Aorta (tissue), 5 donors: ENCODE data around the gene KNSTRN. TPM values are rescaled to one million over a fixed set of nuclear protein-coding genes. Genes with fewer than 3 reads are reported as not detected.

ENCODE experiments used
- ATAC-seq: fragments of 200-7000 bp; cut with Tn5 transposase; one replicate; pipeline ENCODE4 v1.9.1; 2022; ENCODE audit warnings: moderate library complexity; ENCODE audit not compliant: low FRiP score
- DNase-seq, 2 donors: peaks; one replicate each; pipeline ENCODE4 v3.0.0-alpha.2; 2020
- H3K27ac ChIP-seq, 2 donors: one replicate each; pipeline ENCODE4 v1.5.1; 2013; ENCODE audit warnings: low read length in 2 of 2, mild to moderate bottlenecking in 2 of 2, moderate library complexity in 2 of 2, control low read depth in 1 of 2, inconsistent platforms in 1 of 2, low read depth in 1 of 2
- H3K27me3 ChIP-seq, 2 donors: one replicate each; pipeline ENCODE4 v1.6.1; 2013; ENCODE audit warnings: control low read depth in 1 of 2, low read length in 1 of 2, mild to moderate bottlenecking in 1 of 2, moderate library complexity in 1 of 2; ENCODE audit not compliant: insufficient read depth in 2 of 2, control insufficient read depth in 1 of 2
- H3K36me3 ChIP-seq, 2 donors: one replicate each; pipeline ENCODE4 v1.6.1; 2013; ENCODE audit warnings: control low read depth in 1 of 2, low read length in 1 of 2, mild to moderate bottlenecking in 1 of 2; ENCODE audit not compliant: insufficient read depth in 2 of 2, control insufficient read depth in 1 of 2
- H3K4me1 ChIP-seq, 2 donors: one replicate each; pipeline ENCODE4 v1.6.1; 2013; ENCODE audit warnings: low read length in 2 of 2, control low read depth in 1 of 2, mild to moderate bottlenecking in 1 of 2, moderate library complexity in 1 of 2; ENCODE audit not compliant: insufficient read depth in 2 of 2, control insufficient read depth in 1 of 2
- H3K4me3 ChIP-seq, 2 donors: one replicate each; pipeline ENCODE4 v1.5.1; 2013; ENCODE audit warnings: low read length in 2 of 2, control low read depth in 1 of 2, mild to moderate bottlenecking in 1 of 2
- H3K9me3 ChIP-seq: one replicate; pipeline ENCODE4 v1.6.1; 2013; ENCODE audit warnings: mild to moderate bottlenecking, low read length; ENCODE audit not compliant: control insufficient read depth
- WGBS, 2 donors: extraction: QIAGEN DNeasy Blood & Tissue Kit; methylation state at CpG; one replicate each; pipeline ENCODE4 v1.1.7; 2013; 5-methylcytosine and 5-hydroxymethylcytosine counted together
- intact Hi-C, 2 donors: fragments of 100-400 bp; cut with DNase I; formaldehyde crosslinking; loops; one replicate each; pipeline versions ENCODE4 v1.14.2 to v1.15.0; 2022
- polyA plus RNA-seq, 2 donors: library from polyadenylated mRNA; stranded (reverse); fragments of 200-250 nt; gene quantifications; one replicate each; pipeline ENCODE4 v1.2.3, GENCODE V29; 2013
- total RNA-seq, 2 donors: library from RNA; stranded (reverse); fragmentation: NEBNext Ultra II Directional; extraction: Animal tissue kit (Norgen Biotek cat#: 25700); gene quantifications; one replicate each; pipeline ENCODE4 v1.2.1, GENCODE V29; 2021
- donor health status: healthy with polysubstance abuse.
- donor health status: Bipolar disorder and iron deficiency.
- donor health status: DM: no; HTN: no; CAD: no.
- donor health status: DM: no; HTN: no; CAD: no.
- donor health status: DM: yes; HTN: yes; CAD: no.

KNSTRN gene
- total and polyA plus RNA-seq, 4 donors = 3.1 to 7.6 (median 5.4) TPM

- Histone ChIP-seq H3K27ac (no peak overlapping the region), H3K27me3 (no peaks in the 10 kb centered on the region), H3K36me3 (no peaks in the 10 kb centered on the region), H3K4me3 (no peak overlapping the region), H3K4me1 (no peaks in the 10 kb centered on the region), H3K9me3 (no peaks in the 10 kb centered on the region)
- ATAC-seq (no peak), DNase-seq (no peak)
- intact Hi-C loops = loop anchor here in 1 of 2 donors (10.0 kb wide), 1 partner anchor 76 kb away; no protein-coding TSS in a partner anchor
- WGBS, 2 donors = 92 to 97% methylated on average over 5 of the region's 5 CpGs
These were observed 33.4 kb upstream of the KNSTRN start for GRCh38 chr15:40349163-40349562.

GRCh38 chr15:40352281-40352901 lies 30.1 kb upstream of the KNSTRN start:
- Histone ChIP-seq H3K36me3 (no peaks in the 10 kb centered on the region), H3K27me3 (no peaks in the 10 kb centered on the region), H3K4me1 (no peaks in the 10 kb centered on the region), H3K4me3 (no peak overlapping the region), H3K27ac (no peak overlapping the region), H3K9me3 (no peaks in the 10 kb centered on the region)
- no peak for DNase-seq
- intact Hi-C loops = no loop called here
- 85 to 87% methylated on average over 7 of the region's 7 CpGs for WGBS, 2 donors
- no peak for ATAC-seq

- intact Hi-C loops = no loop called here
- no peak overlapping the region for H3K27ac ChIP-seq
- 87 to 88% methylated on average over 5 of the region's 5 CpGs for WGBS, 2 donors
- H3K4me1 ChIP-seq = no peaks in the 10 kb centered on the region
- no peaks in the 10 kb centered on the region for H3K9me3 ChIP-seq
- DNase-seq = no peak
- no peaks in the 10 kb centered on the region for H3K27me3 ChIP-seq
- H3K4me3 ChIP-seq = no peak overlapping the region
- ATAC-seq = no peak
- no peaks in the 10 kb centered on the region for H3K36me3 ChIP-seq
These were observed 28.8 kb upstream of the KNSTRN start for GRCh38 chr15:40353697-40354096.

GRCh38 chr15:40354408-40355171 lies 27.9 kb upstream of the KNSTRN start:
- Histone ChIP-seq H3K27ac (no peak overlapping the region), H3K4me1 (no peaks in the 10 kb centered on the region), H3K27me3 (no peaks in the 10 kb centered on the region), H3K36me3 (no peaks in the 10 kb centered on the region), H3K9me3 (no peaks in the 10 kb centered on the region), H3K4me3 (no peak overlapping the region)
- 37 to 39% methylated on average over 9 of the region's 9 CpGs for WGBS, 2 donors
- DNase-seq = no peak
- intact Hi-C loops = no loop called here
- ATAC-seq = no peak

DNA sequence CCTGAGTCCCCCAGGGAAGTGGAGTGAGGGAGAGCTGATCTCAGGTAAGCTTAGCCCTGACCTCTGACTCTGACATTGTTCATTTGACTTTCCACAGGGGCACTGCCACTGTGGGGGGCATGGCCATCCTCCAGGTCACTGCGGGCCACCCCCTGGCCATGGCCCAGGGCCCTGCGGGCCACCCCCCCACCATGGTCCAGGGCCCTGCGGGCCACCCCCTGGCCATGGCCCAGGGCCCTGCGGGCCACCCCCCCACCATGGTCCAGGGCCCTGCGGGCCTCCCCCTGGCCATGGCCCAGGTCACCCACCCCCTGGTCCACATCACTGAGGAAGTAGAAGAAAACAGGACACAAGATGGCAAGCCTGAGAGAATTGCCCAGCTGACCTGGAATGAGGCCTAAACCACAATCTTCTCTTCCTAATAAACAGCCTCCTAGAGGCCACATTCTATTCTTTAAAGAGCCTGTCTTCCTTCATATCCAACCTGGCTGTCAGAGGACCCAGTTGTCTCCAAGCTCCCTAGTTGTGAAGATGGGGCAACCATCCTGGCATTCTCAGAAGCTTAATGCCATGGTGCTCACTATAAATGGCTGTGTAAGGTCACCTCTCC lies 26.4 kb upstream of the KNSTRN start:
- no peaks in the 10 kb centered on the region for H3K36me3 ChIP-seq
- H3K4me3 ChIP-seq = no peak overlapping the region
- no peak for ATAC-seq
- no peaks in the 10 kb centered on the region for H3K27me3 ChIP-seq
- no peak overlapping the region for H3K27ac ChIP-seq
- intact Hi-C loops = no loop called here
- no peaks in the 10 kb centered on the region for H3K4me1 ChIP-seq
- WGBS, 2 donors = 87 to 92% methylated on average over 2 to 5 of the region's 5 CpGs
- no peaks in the 10 kb centered on the region for H3K9me3 ChIP-seq
- DNase-seq = no peak

DNA sequence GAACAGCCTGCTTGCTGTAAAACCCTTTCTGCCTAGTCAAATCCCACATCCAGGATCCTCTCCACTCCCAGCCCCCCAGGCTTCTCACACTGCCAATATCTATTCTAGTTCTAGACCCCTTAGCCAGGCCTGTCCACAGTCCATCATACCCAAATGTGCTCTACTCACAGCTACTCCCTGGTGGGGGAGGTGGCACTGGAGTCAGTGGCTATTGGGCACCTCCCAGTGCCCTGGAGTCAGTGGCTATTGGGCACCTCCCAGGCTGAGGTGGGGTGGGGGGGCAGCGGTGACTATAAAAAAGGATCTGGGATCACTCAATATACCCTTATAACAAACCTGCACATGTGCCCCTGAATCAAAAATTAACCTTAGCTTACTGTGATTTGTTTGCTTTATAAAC lies 25.3 kb upstream of the KNSTRN start:
- H3K9me3 ChIP-seq = no peaks in the 10 kb centered on the region
- no peak for DNase-seq
- no peak overlapping the region for H3K4me3 ChIP-seq
- no peaks in the 10 kb centered on the region for H3K4me1 ChIP-seq
- H3K27ac ChIP-seq = no peak overlapping the region
- no peak for ATAC-seq
- H3K27me3 ChIP-seq = no peaks in the 10 kb centered on the region
- intact Hi-C loops = no loop called here
- H3K36me3 ChIP-seq = no peaks in the 10 kb centered on the region
- WGBS, 2 donors = 67 to 71% methylated on average over 1 of the region's 1 CpG

DNA sequence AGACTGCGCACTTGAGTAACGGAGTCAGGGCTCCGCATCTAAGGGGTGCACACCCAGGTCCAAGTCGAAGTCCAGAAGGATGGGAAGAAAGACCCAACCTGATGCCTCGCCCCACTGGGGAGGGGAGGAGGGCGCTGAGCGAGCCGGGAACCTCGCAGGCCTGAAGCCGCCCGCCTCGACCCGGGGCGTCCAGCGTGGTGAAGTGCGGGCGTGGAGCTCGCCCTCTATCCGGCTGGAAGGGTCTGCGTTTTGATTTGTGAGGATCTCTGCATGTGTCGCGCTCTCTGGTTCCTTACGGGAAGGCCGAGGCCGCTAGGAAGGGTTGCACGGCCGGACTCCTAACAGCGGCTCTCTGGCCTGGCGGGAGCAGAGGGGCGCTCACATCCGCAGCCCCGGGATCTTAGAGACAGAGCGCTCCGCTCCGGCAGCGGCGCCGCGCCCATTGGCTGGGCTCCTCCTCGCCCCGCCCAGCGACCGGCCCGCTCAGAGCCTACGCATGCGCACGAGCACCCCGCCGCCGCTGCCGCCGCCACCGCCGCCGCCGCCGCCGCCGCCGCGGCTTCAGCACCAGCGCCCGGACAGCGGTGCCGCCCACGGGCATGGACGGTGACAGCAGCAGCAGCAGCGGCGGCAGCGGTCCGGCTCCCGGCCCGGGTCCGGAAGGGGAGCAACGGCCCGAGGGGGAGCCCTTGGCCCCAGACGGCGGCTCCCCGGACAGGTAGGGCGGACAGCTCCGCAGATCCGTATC lies 24.6 kb upstream of the KNSTRN start, which contains the start of gene DISP2:
TSS of gene DISP2 (plus strand) at position 497 of the 748 bp plus-strand sequence. CDS start at position 600, 103 bp downstream.
- peak within 1 kb of the TSS in 1 of 2 donors; percentile 13 for H3K4me3 ChIP-seq
- intact Hi-C loops = no loop called here
- no peaks in the 10 kb centered on the region for H3K36me3 ChIP-seq
- WGBS, 2 donors = 3 to 5% methylated on average over 48 to 82 of the region's 82 CpGs
- H3K9me3 ChIP-seq = no peaks in the 10 kb centered on the region
- ATAC-seq = peak; percentile 91
- peak; percentile 91 to 97 for DNase-seq
- H3K27ac ChIP-seq = no peak within 1 kb of the TSS
- H3K27me3 ChIP-seq = no peaks in the 10 kb centered on the region
- no peaks in the 10 kb centered on the region for H3K4me1 ChIP-seq

GRCh38 chr15:40358471-40359353 lies 23.8 kb upstream of the KNSTRN start:
- no peaks in the 10 kb centered on the region for H3K36me3 ChIP-seq
- H3K4me1 ChIP-seq = no peaks in the 10 kb centered on the region
- WGBS, 2 donors = 18 to 19% methylated on average over 27 to 31 of the region's 31 CpGs
- DNase-seq (peak in 1 of 2 donors; percentile 79), ATAC-seq (no peak)
- H3K27me3 ChIP-seq = no peaks in the 10 kb centered on the region
- no peak overlapping the region for H3K4me3 ChIP-seq
- no peak overlapping the region for H3K27ac ChIP-seq
- H3K9me3 ChIP-seq = no peaks in the 10 kb centered on the region
- intact Hi-C loops = no loop called here
